CD4-positive, alpha-beta T cell treated with Interleukin-1 beta for 1 hour (primary cell): ENCODE measurements around the gene CCDC8.
"Not testable (repeated sequence)": the region's sequence is repeated elsewhere in the genome, so short reads cannot be mapped to it uniquely, and the experiment has no call there.

Experiments
- DNase-seq, 2 donors: peaks; one replicate each; pipeline ENCODE4 v3.0.0-alpha.2; 2020 to 2022

Gene CCDC8

GRCh38 chr19:46413262-46414031, at the start of gene CCDC8:
Gene CCDC8 (minus strand): TSS chr19:46413564. CDS start chr19:46412810, 754 bp downstream.
- DNase-seq: no peak

GRCh38 chr19:46461537-46461936, 48.2 kb upstream of the CCDC8 start:
- no peak for DNase-seq

GRCh38 chr19:46460981-46461380, 47.6 kb upstream of the CCDC8 start:
- no peak for DNase-seq

- no peak for DNase-seq
These were observed 46.7 kb upstream of the CCDC8 start for GRCh38 chr19:46460055-46460454.

GRCh38 chr19:46456930-46457329, 43.6 kb upstream of the CCDC8 start:
- DNase-seq: no peak

GRCh38 chr19:46454244-46454643, 40.9 kb upstream of the CCDC8 start:
- DNase-seq: no peak

- no peak for DNase-seq
These were observed 40.3 kb upstream of the CCDC8 start for GRCh38 chr19:46453661-46454060.

GRCh38 chr19:46452186-46452585, 38.8 kb upstream of the CCDC8 start:
- no peak for DNase-seq

- DNase-seq: no peak
These were observed 38.0 kb upstream of the CCDC8 start for GRCh38 chr19:46451352-46451751.

- no peak for DNase-seq
These were observed 37.4 kb upstream of the CCDC8 start for GRCh38 chr19:46450737-46451136.

GRCh38 chr19:46449228-46449627, 35.9 kb upstream of the CCDC8 start:
- DNase-seq: no peak

GRCh38 chr19:46448601-46449000, 35.2 kb upstream of the CCDC8 start:
- DNase-seq: no peak

- DNase-seq: no peak
These were observed 34.5 kb upstream of the CCDC8 start for GRCh38 chr19:46447824-46448223.

- no peak for DNase-seq
These were observed 33.6 kb upstream of the CCDC8 start for GRCh38 chr19:46447006-46447405.

GRCh38 chr19:46446021-46446420, 32.7 kb upstream of the CCDC8 start:
- DNase-seq: no peak

GRCh38 chr19:46442808-46443450, 29.6 kb upstream of the CCDC8 start:
- DNase-seq: no peak

- DNase-seq: no peak
These were observed 28.5 kb upstream of the CCDC8 start for GRCh38 chr19:46441866-46442265.

GRCh38 chr19:46435689-46436088, 22.3 kb upstream of the CCDC8 start:
- not testable (repeated sequence) for DNase-seq

- DNase-seq: no peak
These were observed 21.6 kb upstream of the CCDC8 start for GRCh38 chr19:46435009-46435408.

- not testable (repeated sequence) for DNase-seq
These were observed 20.1 kb upstream of the CCDC8 start for GRCh38 chr19:46433470-46433869.

- no peak for DNase-seq
These were observed 18.5 kb upstream of the CCDC8 start for GRCh38 chr19:46431824-46432223.

- DNase-seq: no peak
These were observed 16.6 kb upstream of the CCDC8 start for GRCh38 chr19:46429999-46430398.

GRCh38 chr19:46428239-46429135, 15.1 kb upstream of the CCDC8 start, which contains the start of gene PNMA8C:
Gene PNMA8C (minus strand): TSS chr19:46428936. CDS start chr19:46428359, 577 bp downstream.
- DNase-seq: peak; percentile 56 to 80
